Measurements from ENCODE around the gene JCAD.
"Not testable (repeated sequence)": the region's sequence is repeated elsewhere in the genome, so short reads cannot be mapped to it uniquely, and the experiment has no call there.

Gene JCAD

DNA sequence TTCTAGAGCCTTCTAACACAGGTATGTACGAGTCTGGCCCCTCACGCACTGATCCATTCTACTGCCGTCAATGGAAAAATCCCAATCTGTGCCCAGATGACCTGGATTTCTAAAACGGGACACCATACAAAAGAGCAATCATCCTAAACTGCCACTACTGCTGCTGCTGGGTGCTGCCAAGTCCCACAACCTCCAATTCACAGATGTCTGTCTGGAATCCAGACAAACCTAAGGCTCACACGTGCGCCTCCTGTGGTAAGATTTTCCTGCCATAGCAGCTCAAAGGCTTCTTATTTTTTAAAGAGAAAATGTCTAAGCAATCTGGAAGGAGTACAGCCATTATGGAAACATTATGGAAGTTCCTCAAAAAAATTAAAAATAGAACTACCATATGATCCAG lies 40.9 kb downstream of the JCAD start:
- no peak for DNase-seq

DNA sequence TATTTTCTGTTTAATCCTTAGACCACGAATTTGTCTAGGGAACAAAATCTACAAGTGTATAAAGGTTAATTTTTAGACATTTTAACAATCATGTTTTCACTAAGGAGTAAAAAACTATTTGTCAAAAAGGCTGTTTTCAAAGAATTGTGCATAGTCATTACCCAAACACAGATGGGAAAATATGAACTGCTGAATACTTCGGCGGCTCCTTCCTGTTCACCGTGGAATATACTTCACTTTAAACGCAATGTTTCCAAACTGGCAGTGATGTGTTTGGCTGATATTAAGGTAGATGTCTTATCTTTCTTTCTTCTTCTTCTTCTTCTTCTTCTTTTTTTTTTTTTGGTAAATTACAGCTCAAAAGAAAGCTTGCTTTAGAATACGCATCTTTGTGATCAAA lies 41.4 kb downstream of the JCAD start:
- no peak for DNase-seq

DNA sequence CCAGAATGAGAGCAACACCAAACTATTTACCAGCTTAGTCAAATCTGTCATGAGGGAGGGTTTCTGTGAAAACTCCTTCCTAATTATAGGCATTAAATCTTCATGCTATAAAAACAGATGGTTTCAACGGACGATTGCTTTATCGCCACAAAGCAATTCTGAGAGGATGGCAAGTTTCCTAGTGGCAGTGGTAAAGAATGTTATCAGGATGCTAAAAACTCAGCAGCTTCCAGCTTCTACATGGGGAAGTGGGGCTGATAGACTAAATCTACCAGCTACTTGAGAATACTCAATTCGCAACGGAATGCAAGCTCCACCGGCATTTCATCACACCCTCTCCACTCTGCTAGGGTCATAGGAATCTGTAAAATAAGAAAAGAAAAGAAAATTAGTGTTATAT lies 41.8 kb downstream of the JCAD start:
- no peak for DNase-seq

DNA sequence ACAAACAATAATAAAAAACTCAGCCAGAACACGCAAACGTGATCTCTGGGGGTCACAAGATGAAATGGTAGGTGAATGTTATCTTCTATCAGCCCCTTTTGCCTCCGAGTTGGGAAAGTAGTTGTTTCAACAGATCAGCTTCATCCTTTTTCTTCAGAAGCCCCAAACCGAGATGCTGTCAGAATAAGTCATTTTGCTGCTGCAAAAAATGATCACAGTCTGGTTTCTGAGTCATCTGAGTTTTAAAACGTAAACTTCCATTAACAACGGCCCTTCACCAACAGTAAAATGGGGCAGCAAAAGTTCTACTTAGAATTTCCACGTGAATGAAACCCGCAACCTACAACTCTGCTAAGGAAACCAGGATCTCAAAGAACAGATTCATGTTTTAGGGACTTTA lies 44.9 kb downstream of the JCAD start:
- DNase-seq = no peak

DNA sequence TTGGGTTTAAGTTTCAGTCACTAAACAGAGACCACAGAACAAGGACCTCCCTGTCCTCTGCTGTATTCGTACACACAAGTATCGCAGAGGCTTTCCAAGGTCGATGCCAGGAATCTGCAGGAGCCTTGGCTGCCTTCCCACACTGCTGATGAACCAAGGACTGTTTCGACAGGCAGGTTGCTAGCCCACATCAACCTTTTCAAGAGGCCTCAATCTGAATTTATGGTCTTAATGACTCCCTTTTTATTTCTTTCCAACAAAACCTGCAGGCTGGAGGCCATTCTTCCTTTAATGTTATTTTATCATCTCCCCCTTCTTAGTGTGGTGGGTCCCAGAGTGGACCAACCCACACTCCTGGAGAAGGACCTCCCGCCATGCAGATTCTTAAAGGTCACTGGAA lies 45.6 kb downstream of the JCAD start:
- DNase-seq = no peak

DNA sequence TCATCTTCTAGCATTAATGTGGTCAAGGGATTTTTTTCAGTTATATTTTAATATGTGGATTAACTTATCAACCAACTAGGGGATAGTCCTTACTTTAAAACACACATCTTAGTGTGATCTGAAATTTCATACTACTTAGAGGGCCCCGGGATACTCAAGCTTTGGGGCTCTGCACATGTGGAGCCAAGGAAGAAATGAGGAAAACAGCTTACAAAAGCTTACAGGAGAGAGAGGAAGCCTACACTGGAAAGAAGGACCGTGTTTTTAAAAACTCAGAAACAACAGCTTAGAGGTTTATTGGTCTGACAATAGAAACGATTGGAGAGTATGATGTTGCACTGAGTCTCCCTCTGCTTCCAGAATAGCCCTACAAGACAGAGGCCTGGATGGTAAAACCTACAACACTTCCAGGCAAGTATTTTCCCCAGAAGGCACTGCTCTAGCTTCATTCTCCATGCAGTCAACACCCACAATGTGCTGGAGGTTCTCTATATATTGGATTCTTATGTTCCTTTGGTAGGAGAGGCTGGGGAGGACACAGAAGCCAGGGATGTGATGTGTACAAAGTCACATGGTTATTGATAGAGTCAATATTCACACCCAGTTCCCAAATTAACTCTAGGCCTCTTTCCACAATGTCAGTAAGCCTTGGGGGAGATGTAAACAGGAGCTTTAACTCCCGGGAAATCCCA lies 47.3 kb downstream of the JCAD start:
- no peak for DNase-seq

DNA sequence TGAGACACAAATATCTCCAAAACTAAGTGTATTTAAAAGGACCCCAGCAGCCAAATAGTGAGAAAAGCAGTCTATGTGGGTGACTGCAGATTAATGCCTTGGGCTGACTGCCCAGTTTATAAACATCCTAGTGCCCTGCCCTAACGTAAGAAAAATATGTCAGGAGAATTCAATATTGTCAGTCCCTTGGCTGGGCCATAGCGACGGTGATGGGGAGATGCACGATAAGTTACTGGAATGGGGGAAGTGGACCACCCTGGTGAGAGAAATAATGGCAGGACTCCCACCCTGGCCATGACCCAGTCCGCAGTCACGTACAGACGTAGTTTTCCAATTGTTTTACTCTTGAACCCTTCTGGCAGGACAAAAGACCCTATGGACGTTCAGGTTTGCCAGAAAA lies 48.0 kb downstream of the JCAD start:
- DNase-seq = no peak

DNA sequence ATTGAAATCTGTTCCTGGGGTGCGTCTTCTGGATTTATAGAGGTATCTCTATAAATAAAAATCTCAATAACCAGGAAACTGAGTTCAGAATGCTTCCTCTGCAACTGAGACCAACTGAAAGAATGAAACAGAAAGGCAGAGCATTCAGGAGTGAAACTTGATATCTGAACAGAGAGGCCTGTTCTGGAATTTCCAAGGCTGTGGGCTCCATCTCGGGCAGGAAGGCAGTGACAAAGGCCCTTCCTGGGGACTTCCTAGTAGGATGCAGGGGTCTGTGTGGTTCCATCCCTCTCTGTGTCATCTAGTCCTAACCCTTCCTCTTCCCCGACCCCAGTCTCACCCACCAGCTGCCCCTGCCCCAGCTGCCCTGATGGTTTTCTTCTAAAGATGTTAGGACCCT lies 52.0 kb downstream of the JCAD start:
- no peak for DNase-seq

DNA sequence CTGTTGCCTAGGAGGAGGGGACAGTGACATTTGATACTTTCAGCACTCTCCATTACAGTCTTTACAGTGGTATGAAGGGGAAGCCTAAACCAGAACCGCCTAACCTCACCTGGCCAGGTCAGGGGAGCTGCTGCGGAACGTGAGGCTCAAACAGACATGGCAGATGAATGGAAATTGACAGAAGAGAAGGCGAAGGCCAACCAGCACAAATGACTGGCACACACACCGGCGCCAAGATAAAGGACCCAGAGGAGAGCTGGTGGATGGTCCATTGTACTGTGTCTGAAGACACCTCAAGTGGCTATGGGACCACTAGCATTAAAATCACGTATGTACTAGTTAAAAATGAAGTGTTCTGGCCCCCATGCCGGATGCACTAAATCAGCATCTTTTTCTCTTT lies 53.0 kb downstream of the JCAD start:
- no peak for DNase-seq

DNA sequence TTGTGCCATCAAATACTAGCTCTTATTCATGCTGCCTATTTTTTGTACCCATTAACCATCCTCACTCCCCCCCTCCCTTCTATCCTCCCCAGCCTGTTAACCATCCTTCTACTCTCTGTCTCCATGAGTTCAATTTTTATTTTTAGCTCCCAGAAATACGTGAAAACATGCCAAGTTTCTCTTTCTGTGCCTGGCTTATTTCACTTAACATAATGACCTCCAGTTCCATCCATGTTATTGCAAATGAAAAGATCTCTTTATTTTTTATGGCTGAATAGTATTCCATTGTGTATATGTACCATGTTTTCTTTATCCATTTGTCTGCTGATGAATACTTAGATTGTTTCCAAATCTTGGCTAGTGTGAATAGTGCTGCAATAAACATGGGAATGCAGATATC lies 54.3 kb downstream of the JCAD start:
- DNase-seq = not testable (repeated sequence)

DNA sequence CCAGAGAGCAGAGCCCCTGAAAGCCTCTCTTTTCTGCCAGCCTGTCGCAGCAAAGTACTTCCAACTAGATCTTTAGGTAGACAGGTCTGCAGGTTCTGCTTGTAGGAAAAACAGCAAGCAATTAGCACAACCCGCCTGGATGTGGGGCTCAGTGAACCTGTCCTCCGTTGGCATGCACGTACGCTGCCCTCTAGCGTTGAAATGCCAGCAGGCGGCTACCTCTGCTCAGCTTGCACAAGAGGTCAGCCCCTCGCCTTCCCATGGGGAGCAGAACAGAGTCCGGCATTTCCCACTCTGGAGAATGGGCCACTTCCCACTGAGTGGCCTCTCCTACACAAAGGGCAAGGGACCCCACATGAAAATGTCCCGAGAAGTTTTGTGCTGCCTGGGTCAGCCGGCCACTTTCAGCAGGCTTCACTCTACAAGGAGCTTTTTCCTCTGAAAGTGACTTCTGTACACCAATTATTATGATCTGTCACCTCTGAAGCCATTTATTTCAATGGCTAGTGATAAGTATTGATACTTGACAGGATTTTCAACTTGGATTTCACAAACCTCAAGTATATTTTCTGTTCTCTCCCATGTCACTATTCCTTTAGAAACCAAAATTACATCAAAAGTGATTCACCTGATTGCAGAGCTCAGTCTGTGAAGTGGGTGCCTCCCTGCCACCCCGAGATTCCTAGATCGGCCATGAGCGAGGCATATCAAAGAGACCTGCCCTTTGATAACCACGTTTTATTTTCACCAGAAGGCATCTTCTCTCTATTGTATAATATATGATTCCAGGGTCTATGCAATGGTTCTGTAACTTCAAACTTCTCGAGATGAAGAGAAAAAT lies 56.7 kb downstream of the JCAD start:
- DNase-seq = no peak

DNA sequence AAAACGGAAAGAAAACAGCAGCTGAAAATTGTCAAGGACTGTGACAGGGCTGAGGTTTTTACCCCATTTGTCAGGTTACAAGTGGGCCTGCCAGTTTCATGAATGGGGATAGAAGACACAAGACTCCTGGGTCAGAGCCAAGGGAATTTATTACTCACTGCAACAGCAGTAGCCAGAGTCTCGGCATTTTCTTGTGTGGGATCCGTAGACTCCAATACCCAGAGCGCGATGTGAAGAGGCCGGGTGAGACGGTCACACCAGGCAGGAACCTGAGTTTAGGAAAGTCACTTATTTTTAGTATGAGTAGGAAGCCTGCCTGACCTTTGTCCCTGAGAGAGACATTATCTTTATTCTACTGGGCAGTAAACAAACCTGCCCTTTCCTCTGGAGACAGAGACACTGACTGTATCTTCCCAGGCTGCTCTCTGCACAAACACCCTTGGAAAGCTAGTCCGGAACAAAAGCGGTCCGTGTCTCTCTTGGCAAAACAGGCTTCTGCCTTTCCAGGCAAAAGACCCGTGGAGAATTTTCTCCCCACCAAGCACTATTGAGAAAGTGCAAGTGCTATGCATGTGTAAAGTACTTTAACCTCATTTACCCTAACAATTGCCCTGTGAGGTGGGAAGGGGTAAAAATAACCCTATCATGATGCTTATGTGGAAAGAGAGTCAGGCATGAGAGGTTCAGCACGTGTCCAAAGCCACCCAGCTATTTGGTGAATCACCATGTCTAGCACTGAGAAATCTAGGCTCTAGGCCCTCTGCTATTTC lies 58.4 kb downstream of the JCAD start:
- no peak for DNase-seq

DNA sequence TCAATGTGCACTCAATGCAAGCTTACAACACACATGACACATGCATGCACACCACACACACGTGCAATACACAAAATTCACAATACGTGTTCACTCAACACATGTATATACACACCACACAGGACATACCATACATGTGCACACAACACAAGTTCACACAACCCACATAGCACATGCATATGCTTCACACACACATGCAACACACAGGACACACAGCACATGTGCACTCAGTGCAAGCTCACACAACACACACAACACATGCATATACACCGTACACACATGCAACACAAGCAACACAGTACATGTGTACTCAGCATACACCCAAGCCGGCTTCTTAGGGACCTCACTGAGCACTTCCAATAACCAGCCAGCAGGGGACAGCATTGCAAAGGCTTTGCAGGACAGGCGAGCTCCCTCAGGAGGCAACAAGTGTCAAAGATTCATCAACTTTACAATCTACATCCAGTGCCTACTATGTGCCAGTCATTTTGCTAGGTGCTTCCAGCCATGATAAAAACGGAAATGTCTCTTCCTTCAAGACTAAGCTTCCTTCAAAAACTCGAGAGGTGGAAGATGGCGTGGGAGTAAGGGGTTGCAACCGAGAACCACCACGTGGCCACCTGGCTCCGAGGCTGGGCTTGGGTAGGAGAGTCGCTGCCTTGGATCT lies 61.1 kb downstream of the JCAD start:
- DNase-seq = no peak

DNA sequence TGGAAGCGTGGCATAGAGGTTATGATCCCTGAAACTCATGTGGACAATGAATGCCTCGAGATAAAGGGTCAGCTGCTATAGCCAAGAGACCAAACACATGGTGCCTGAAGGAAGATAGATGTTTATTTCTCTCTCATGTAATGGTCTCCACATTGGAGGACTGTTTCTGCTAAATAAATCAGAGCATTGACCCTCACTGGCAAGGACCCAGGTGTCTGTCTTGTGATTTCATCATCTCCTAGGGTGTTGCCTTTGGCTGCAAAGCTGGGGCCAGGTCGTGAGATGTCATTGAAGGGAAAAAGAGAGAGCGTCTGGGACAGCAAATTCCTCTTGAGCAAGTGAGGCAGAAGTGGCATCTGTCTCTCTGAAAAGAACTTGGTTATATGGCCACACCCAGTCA lies 64.6 kb downstream of the JCAD start:
- DNase-seq = no peak

DNA sequence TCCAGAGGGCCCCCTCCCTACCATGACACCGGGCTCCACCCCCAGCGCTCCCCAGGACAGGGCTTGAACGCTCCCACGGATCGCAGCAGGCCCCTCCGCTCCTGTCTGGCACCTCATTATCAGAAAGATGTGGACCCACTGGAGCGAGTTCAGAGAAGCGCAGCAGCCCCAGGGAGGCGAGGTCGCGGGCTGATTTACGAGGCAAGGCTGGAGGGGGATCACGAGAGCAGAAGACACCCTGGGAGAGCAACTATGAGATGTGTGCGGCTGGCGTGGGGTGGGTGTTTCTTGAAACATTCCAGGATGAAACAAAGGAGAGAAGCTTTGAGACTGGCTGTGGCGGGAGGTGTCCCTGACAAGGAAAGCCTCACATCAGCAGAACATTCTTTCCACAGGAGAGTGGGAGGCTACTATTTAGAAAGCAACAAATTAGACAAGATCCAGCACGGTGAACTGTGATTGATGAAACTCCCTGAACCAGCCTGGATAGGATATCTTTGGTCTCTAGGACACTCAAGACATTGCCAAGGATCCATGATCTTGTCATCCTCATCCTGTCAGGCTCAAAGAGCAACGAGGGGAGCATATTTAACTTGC lies 66.0 kb downstream of the JCAD start:
- no peak for DNase-seq

DNA sequence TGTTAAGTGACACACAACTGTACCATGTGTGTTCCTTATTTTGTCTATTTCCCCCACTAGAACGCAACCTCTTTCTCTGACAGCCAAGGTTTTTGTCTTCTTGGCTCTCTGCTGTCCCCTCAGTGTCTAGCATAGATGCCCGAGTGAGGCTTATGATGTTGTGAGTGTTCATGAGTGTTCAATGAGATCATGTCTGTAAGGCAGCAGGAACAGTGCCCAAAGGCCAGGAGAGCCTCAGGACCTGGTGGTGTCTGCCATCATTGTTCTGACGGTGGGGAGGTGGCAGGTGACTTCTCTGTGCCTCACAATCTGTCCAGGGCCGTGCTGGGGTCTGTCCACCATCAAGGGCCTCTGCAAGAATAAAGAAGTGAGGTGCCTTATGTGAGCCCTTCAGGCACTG lies 66.5 kb downstream of the JCAD start:
- no peak for DNase-seq

DNA sequence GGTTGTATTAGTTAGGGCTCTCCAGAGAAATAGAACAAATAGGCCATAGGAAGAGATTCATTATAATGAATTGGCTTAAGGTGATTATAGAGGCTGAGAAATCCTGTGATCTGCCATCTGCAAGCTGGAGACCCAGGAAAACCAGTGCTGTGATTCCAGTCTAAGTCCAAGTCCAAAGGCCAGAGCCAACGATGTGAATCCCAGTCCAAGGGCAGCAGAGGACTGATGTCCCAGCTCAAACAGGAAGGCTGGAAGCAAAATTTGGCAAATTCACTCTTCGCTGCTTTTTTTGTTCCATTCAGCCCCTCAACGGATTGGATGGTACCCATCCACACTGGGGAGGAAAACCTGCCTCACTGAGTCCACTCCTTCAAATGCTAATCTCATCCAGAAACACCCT lies 68.0 kb downstream of the JCAD start:
- no peak for DNase-seq

DNA sequence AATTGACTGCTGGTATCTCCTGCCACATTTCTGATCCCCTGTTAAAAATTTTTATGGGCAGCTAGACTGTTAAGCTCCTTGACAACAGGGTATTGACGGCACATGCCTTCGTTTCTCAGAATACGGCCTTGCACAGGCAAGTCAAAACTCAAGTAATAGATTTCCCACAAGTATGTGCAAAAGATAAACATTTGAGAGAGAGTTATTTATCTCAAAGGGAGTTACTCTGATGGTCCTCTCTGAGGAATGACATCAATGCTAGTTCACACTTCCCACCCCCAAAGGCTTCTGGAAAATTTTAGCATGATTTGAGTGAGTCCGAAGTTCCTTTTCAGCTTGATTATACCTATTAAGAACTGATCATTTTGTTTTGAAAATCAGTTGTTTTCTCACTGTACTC lies 71.9 kb downstream of the JCAD start:
- DNase-seq = no peak

DNA sequence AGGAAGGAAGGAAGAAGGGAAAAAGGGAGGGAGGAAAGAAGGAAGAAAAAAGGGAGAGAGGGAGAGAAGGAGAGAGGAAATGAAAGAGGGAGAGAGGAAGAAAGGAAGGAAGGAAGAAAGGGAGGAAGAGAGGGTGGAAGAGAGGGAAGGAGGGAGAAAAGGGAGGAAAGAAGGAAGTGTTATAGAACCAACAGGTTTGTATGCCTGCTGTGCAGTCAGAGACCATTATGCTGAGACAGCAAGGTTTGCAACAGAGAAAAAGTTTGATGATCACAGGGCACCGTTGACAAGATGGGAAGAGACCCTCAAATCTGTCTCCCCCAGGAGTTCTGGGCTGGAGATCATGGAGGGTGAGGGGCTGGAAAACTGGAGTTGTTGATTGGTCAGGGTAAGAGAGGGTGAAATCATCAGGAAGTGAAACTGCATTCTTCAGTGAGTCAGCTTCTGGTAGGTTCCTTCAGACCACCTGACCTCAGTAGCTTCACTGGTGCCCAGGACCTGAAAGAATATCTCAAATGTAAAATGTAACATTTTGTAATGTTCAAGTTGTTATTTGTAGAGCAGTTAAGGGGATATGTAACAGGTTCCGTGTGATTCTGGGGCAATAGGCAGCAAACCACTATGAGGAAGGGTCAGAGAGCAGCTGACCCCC lies 76.3 kb downstream of the JCAD start:
- no peak for DNase-seq

DNA sequence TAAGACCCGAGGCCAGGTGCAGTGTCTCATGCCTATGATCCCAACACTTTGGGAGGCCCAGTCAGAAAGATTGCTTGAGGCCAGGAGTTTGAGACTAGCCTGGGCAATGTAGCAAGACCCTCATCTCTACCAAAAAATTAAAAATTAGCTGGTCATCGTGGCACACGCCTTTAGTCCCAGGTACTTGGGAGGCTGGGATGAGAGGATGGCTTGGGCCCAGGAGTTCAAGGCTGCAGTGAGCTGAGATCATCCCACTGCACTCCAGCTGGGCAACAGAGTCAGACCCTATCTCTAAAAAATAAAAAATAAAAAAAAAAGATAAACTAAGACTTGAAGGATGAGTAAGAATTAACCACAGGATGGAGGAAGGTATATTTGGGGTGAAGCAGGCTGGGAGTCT lies 77.9 kb downstream of the JCAD start:
- no peak for DNase-seq

DNA sequence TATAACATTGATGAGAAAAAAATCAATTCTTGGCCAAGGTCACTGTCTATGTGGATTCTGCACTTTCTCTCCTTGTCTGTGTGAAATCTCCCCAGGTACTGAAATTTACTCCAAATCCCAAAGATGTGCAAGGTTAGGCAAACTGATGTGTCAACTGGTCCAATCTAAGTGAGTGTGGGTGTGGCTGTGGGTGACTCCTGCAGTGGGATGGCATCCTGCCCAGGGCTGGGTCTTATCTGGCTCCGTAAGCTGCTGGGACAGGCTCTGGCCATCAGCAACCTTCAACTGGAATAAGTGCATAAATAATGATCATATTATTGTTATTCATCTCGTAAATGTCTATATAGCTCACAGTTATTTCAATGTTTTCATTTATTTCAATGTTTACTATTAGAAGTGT lies 79.3 kb downstream of the JCAD start:
- no peak for DNase-seq

DNA sequence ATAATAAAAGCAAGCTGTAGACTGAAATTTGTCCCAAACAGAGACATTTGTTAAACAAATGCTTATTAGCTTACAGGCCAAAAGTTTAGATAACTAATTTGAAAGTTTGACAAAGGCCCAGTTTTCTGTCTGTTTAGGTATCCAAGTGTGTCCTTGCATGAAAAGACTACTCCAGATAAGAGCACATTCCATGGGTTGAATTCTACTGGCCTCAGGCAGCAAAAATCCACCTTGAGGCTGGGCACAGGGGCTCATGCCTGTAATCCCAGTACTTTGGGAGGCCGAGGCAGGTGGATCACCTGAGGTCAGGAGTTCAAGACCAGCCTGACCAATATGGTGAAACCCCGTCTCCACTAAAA lies 80.0 kb downstream of the JCAD start:
- DNase-seq = not testable (repeated sequence)

DNA sequence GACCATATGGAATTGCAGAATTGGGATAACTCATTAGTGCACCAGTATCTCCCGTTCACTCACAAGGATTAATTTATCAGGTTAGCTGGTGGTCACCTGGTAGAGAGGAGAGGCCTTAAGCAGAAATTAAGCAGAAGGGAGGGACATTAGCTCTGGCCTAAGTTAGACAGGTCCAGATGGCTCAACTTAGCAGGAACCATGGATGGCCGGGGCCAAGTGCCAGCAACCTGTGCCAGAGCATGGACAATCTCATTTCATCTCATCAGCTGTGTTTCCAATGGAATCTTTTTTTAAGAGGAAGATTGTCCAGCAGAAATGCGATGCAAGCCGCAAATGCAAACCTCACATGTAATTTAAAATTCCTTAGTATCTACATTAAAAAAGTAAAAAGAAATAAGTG lies 82.2 kb downstream of the JCAD start:
- no peak for DNase-seq
